OCI-LY3 (cell line): ENCODE measurements around the gene PAK4.

Experiments
- CTCF ChIP-seq: fragments of 200-600, 300-600 bp; sonication (generic); IDR thresholded peaks from 2 replicates; pipeline ENCODE4 v1.5.1; 2014; ENCODE audit warnings: antibody characterized with exemption, low read length, low read depth
- EZH2phosphoT487 ChIP-seq: fragments of 200-600 bp; shearing (Covaris generic); IDR thresholded peaks from 2 replicates; pipeline ENCODE4 v1.6.1; 2018; ENCODE audit warnings: antibody characterized with exemption, mixed run types, low read depth

- no peak for TF ChIP-seq CTCF
- TF ChIP-seq EZH2phosphoT487 = no peak
Measured at GRCh38 chr19:39131255-39131755, 5.7 kb downstream of the PAK4 start.
